ENCODE results near the gene MAGEB17.
"Not testable (repeated sequence)": the region's sequence is repeated elsewhere in the genome, so short reads cannot be mapped to it uniquely, and the experiment has no call there.

MAGEB17 gene, protein sequence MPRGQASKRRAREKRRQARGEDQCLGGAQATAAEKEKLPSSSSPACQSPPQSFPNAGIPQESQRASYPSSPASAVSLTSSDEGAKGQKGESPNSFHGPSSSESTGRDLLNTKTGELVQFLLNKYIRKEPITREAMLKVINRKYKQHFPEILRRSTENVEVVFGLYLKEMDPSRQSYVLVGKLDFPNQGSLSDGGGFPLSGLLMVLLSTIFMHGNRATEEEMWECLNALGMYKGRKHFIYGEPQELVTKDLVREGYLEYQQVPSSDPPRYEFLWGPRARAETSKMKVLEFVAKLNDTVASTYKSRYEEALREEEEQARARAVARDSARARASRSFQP

DNA sequence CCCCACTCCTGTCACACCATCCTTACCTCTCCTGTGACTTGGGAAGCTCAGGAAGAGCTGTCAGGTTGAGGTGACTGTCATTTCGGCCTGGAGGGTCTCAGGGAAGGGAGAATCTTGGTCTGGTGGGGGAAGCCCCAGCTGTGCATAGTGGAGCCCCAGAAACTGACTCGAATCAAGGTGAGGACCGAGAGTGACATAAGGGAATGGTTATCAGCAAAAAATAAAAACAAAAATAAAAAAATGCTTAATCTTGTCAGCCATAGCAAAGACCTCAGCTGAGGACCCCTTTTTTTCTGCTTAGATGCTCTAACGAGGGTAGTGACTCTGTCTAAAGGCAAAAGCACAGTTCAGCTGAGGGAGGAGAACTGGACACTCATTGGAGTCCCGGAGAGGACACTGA, at the start of gene MAGEB17:
Gene MAGEB17 (plus strand): TSS at position 301 of the 400 bp plus-strand sequence. CDS start 2,902 bp downstream, outside the sequence.
- no peak for DNase-seq

DNA sequence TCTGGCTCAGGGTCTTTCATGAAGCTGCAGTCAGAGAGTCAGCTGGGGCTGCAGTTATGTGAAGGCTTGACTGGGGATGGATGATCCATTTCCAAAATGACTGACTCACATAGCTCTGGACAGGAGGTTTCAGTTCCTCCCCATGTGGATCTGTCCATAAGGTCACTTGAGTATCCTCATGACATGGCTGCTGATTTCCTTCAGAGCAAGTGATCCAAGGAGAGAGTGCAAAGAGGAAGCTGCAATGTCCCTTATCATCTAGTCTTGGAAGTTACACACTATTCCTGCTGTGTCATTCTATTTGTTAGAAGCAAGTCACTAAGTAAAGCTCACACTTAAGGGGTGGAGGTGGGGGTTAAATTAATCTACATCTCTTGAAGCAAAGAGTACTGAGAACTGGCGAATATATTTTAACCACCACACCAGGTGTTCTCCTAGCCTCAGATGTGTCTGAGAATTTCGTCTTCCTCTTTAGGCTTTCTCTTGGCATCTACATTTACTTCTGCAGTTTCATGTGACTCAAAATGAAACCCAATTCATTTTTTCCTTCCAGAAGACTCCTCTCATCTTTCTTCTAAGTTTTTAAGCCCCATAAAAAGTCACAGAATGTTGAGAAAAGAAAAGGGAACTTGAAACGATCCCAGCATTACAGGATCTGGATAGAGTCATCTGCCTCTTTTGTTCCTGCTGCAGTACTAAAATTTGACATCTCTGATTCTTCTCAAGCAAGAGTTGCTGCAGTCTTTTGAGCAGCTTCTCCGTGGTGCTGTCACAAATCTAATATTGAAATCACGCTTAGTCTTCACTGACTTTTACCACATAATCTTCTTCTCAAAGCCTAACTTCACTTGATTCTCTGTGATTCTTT, 47.7 kb upstream of the MAGEB17 start:
- DNase-seq: no peak

DNA sequence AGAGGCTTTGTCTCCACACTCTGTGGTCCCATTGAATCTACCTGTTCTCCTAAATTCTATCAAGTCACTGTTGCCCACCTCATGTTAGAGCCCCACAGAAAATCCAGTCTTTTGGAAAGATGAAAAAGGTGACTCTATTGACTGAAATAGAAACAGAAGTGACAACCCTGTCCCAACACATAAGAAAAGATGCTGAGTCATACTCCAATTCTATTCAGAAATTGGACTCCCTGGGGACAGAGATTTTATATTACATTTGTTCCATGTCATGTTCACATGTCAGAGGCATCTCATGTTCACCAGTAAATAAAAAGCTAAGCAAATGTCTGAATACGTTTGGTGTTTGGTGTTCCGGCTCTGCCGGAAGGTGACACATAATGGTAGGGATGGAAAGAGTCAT, 46.9 kb upstream of the MAGEB17 start:
- no peak for DNase-seq

DNA sequence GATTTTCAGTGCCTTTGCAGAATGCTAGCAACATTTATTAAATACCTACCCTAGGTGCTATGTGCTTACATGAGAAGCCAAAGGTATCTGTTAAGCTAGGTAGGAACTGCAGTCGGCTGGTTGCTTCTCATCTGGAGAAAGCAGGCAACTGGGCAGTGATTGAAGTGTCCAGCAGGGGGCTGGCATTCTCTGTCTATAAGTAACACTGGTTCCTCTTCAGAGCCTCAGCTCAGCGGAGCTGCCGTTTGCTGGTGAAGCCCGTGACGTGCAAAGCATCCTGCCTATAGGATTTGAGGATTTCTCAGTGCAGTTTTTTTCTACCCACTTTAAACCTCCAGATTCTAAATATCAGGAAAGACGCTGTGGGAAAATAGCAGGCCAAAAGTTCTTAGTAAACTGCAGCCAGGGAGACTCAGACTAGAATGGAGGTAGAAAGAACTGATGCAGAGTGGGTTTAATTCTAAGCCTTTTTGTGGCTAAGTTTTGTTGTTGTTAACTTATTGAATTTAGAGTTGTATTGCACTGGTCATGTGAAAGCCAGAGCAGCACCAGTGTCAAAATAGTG, 44.0 kb upstream of the MAGEB17 start, which contains the start of gene GRPR:
Gene GRPR (plus strand): TSS at position 344 of the 565 bp plus-strand sequence. CDS start 389 bp downstream, outside the sequence.
- peak; percentile 78 for DNase-seq

DNA sequence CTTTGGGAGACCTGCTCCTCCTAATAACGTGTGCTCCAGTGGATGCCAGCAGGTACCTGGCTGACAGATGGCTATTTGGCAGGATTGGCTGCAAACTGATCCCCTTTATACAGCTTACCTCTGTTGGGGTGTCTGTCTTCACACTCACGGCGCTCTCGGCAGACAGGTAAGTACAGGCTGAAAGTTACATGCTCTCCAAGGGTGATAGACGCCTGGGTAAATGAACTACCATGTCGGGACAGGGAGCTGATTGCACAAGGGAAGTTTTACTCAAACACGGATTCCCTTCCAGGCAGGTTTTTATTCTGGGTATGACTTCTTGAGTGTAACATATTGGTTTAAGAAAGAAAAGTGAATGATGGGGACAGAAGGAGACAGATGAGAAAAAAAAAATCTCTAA, 43.1 kb upstream of the MAGEB17 start:
- DNase-seq: no peak

DNA sequence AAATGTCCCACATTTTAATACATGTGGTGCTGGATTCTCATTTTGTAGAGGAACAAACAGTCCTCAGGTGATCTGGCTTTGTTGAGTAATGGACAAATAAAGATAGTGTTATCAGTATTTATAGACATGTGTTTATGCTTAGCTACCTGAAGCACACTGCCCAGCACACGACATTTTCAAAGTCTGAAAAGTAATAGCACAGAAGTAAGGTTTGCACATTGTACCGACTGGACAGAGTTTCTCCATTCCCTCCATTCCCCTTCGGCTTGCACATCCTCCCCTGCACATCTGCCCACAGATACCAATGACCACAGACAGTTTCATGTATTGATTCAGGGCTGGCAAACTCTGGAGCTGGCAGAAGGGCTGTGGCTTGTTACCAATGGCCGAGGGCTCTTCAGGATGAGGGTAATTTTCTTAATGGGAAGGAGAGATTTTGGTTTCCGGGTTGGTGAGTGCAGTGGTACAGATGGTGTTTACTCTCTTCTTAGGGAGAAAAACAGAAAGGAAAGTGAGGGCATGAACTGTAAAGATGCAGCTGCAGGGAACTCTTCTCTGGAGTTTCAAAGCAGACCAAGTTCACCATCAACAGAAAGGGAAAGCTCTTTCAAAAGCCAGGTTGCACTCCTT, 41.6 kb upstream of the MAGEB17 start:
- no peak for DNase-seq

DNA sequence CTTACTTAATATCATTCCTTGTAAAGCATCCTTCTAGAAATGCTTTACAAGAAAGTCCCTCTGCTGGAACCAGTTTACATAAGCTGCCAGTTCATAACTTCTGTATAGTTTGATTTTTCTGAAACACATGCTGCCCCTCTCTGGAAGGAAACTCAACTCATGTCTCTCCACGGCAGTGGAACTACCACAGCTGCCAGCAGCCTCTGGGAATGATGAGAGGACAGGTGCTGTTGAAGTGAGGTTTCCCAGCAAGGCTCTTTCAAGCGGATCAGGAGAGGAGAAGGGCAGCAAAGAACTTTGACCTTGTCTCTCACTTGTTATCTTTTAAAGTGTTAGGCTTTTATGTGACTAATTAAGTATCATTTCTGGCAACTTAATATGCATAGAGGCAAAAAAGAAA, 36.6 kb upstream of the MAGEB17 start:
- DNase-seq: no peak

DNA sequence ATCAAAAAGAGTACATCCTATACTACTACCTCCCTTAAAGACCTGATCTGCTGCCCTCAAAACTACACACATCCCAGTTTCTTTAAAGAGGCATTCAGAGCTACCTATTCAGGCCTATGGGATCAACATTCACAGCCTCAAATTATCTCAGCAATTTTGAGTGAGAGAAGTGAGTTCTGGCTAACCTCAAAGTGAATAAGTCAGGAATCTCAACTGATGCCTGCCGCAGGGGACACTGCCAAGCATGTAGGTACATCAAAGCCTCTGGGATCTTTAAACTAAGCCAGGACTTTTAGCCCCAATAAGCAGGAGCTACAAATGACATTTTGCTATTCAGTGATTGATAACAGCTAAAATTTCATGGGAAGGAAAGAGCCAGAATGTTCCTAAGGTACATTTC, 32.3 kb upstream of the MAGEB17 start:
- DNase-seq: no peak

DNA sequence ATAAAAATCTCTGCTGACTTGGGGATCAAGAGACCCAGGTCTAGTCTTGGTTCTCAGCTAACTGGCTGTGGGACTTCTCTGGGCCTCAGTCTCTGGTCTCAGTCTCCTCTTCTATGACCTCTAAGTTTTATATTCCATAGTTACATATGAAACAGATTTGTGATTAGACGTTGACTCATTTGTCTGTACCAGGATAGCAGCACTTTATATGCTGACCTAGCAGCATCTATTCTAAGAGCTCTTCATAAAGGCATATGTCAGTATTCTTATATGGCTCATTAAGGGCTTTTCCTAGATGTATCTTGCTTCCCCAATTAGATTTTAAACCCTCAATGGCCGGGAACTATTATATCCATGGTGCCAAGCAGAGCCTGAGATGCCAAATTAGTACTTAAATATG, 31.2 kb upstream of the MAGEB17 start:
- DNase-seq: no peak

DNA sequence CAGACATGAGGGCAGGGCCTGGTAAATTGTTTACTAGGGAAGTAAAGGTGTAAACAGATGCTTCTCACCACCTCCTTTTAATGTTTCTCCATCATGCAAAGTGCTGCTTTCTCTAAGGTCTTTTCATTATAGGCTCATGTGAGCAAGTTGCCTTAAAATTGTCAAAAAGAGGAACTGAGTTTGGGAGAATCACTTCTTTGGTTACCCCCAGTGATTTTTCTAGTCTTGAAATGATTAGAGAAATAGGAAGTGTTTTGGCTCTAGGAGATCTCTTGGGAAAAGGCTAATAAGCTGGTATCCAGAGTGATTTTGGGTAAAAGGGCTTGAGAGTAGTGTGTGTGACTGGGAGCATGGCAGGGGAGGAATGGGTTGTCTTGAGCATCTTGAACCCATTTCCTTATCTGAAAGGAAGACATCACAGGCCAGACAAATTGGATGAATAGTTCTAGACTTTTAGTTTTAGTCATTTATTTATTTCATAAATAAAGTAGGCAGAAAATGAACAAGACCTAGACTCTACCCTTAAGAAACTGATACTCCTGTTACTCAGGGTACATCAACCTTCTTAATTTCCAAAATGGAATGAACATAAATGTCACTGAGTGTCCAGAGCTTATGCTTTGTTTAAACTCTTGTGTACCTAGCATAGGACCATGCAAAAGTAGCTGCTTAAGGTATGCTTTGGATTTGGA, 29.7 kb upstream of the MAGEB17 start:
- no peak for DNase-seq

DNA sequence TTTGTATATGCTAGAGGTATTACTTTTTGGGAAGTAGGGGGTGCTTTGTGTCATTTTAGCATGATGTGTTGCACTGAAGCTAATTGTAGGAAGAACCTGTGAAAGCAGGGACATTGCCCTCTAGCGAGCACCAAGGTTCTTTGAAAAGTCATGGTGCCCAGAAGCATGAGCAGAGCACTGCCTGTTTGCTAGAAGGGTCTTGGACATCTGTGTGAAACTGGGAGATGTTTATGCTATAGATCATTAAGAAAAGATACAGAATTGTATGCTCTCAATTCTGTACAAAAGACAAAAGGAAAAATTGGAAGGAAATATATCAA, 29.2 kb upstream of the MAGEB17 start:
- DNase-seq: no peak

DNA sequence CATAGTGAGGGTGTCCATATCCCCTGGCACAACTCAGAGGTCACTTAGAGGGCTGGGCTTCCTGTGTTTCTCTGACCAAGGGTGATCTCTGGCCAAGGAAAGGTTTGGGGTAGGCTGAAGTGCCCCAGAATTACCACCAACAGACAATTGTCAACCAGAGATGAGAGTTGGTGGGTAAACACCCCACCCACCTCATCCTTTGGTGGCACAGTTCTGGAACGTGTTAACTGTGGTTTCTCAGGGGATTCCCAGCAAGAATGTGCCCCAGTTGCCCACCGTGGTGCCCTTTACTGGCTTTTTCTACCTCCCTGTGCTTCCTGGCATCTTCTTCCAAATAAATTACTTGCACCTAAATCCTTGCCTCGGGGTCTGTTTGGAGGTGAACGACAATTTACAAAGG, 26.8 kb upstream of the MAGEB17 start:
- no peak for DNase-seq

DNA sequence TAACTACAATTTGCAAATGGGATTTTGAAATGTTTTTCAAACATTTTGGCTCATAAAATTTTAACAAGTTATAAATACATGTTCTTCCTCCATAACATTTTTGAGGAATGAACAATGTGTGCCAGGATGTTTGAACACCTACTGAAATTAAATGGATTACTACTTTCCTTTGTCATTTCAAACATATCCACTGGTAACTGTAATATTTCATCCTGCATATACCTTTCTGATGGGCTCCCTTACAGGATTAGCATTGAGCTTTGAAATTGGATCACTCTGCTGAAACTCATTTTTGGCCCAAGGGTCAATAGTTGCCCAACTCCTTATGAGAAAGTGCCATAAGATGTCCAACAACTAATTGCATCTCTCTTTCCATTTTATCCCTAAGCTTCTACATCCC, 26.3 kb upstream of the MAGEB17 start:
- DNase-seq: no peak

DNA sequence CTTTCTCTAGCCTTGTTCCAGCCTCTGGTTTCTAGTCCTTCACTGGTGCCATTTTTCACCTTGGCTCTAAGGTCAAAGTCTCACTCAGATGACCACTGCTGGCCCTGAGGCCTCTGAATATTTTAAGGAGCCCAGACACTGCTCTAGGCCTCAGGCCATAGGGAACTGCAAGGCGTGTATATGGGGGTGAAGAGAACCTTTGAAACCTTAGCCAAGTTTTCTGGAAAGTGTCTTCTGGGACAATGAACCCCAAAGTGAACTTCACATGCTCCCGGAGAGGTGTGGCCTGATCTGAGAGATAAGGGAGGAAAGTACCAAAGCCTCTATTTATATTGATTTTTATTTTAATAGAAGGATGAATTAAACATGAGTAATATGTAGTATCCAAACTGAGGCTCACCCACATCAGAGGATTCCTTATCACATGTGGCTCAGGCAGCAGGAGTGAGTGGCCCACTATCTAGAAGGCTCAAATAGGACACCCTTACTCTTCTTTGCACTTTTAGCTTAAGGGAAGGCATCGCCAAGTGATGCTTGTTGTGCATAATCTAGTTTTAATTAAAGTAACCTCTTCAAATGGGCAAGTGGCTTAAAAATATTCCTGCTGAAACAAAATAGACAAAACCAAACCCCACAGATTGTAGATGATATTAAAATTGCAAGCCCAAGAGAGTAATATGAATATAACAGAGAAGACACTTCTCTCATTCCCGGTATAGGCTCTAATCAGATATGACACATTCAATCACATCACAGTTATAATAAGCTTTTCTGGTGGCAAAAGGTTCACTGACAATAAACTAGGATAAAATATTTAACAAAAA, 25.6 kb upstream of the MAGEB17 start:
- no peak for DNase-seq

DNA sequence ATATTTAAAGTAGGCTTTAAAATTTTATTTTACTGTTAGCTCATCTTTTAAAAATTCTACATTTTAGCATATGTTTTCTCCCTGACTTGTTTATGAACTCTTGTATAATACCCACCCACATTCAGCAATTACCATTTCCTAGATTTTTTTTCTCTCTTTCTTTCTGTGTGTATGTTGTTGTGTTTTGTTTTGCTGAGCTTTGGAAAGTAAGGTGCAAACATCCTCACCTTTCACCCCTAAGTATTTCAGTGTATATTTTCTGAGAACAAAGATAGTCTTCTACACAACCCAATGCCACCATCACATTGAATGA, 25.1 kb upstream of the MAGEB17 start:
- DNase-seq: no peak

DNA sequence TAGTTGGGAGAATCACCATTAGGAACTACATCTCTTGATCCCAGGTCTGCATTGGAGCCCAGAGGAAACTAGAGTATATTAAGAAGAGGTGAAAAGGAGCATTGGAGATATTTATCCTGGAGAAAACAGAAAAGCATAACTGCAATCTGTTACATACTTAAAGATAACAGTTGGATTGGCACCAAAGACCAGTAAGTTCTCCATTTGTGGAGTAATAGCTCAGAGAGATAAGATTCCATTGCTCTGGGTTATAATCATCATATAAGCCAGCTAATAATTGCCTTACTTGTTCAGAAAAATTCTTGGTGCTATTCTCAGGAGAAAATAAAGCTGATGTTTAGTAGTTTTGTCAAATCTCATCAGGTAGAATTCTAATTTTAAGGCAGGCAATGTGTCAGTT, 23.3 kb upstream of the MAGEB17 start:
- no peak for DNase-seq

DNA sequence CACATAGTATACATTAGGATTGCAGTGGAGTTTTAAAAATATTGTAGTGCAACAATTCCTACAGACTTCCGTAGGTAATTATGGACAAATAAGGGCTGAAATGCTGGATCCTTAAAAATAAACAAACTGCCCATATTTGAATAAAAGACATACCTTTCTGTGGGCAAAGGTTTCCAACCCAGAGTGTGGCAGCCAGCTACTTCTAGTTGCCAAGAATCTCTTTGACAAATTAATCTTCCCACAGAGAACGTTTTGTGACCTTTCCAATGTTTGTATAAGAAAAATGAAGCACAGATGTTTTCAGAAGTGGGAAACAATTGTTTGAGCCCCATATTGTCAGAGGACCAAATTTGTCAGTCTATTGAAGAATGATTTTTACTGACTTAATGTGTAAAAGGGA, 22.9 kb upstream of the MAGEB17 start:
- DNase-seq: no peak

DNA sequence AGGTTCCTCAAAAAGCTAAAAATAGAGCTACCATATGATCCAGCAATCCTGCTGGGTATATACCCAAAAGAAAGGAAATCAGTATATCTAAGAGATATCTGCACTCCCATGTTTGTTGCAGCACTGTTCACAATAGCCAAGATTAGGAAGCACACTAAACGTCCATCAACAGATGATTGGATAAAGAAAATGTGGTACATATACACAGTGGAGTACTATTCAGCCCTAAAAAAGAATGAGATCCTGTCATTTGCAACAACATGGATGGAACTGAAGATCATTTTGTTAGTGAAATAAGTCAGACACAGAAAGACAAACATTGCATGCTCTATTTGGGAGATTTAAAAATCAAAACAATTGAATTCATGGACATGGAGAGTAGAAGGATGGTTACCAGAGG, 22.2 kb upstream of the MAGEB17 start:
- not testable (repeated sequence) for DNase-seq

DNA sequence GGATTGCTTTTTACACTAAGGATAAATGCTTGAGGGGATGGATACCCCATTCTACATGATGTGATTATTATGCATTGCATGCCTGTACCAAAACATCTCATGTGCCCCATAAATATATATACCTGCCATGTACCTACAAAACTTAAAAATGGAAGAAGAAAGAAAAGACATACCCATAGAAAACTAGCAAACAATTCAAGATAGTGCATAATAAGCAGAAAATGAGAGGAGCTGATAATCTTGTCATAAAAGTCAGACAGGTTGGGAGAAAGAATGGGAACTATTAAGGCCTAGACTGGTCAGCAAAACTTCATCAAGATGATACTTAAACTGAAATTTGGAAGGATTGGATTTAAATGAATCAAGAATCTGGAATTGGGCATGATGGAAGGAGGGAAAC, 21.6 kb upstream of the MAGEB17 start:
- no peak for DNase-seq

DNA sequence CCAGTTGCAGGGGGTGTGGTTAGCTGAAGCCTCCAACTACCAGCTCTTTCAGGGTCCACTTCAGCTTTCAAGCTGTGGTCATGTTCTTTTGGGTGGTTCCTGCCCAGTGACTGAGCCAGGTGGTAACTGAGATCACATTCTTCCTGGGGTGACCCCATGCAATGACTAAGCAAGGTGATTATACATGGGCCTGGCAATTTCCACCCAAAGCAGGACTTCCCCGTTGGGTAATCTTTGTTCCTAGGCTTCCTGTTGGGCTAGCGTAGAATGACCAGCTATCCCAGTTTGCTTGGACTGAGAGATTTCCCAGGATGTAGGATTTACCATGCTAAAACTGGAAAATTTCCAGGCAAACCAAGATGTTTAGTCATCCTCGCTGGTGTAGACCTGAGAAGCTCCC, 18.4 kb upstream of the MAGEB17 start:
- DNase-seq: no peak

DNA sequence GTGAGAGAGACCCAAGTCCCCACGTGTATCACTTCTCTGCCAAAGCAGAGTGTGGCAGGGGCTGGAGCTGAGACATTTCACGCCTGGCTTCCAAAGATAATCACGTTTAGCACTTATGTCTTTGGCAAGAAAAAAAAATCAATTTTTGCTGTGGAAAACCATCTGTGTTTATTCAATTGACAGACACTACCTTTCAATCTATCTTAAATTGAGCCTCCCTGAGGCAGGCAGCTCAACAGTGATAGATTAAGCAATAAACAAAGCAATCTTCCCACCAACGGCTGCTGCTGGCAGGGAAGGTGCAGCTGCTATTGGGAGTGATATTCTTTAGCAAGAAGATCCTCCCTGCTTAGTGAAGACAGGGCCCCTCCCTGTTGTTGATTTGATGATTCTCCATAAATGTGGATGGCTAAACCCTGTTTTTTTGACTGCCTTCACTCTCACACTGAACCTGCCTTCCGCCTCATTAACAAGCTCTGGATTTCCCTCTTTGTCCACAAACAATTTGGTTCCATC, 11.6 kb upstream of the MAGEB17 start:
- DNase-seq: no peak
